Measurements from ENCODE around the gene PROX1.

PROX1 gene

GRCh38 chr1:213996320-213997037 lies 8.7 kb downstream of the PROX1 start:
- DNase-seq (ENCODE audit: low read depth, low spot score), result no peak
- H3K4me3 ChIP-seq (ENCODE audit: low read length), result no peak overlapping the region

- no peak for DNase-seq (ENCODE audit: low read depth, low spot score)
- H3K4me3 ChIP-seq (ENCODE audit: low read length), result no peak overlapping the region
These were observed 9.4 kb downstream of the PROX1 start for GRCh38 chr1:213997038-213997771.

GRCh38 chr1:213997772-213998107 lies 10.0 kb downstream of the PROX1 start:
- DNase-seq (ENCODE audit: low read depth, low spot score), result no peak
- no peak overlapping the region for H3K4me3 ChIP-seq (ENCODE audit: low read length)

- DNase-seq (ENCODE audit: low read depth, low spot score), result no peak
- H3K4me3 ChIP-seq (ENCODE audit: low read length), result no peak overlapping the region
These were observed 11.0 kb downstream of the PROX1 start for GRCh38 chr1:213998785-213999184.

GRCh38 chr1:213999732-214000131 lies 12.0 kb downstream of the PROX1 start:
- no peak overlapping the region for H3K4me3 ChIP-seq (ENCODE audit: low read length)
- DNase-seq (ENCODE audit: low read depth, low spot score), result no peak

- H3K4me3 ChIP-seq (ENCODE audit: low read length), result no peak overlapping the region
- DNase-seq (ENCODE audit: low read depth, low spot score), result no peak
These were observed 14.3 kb downstream of the PROX1 start for GRCh38 chr1:214002060-214002459.

- H3K4me3 ChIP-seq (ENCODE audit: low read length), result no peak overlapping the region
These were observed 14.7 kb downstream of the PROX1 start for GRCh38 chr1:214002472-214002871.

GRCh38 chr1:214003233-214003632 lies 15.5 kb downstream of the PROX1 start:
- H3K4me3 ChIP-seq (ENCODE audit: low read length), result no peak overlapping the region
- no peak for DNase-seq (ENCODE audit: low read depth, low spot score)

More at GRCh38 chr1:214002472-214002871, 14.7 kb downstream of the PROX1 start:
- no peak for DNase-seq (ENCODE audit: low read depth, low spot score)

- H3K4me3 ChIP-seq (ENCODE audit: low read length), result no peak overlapping the region
- no peak for DNase-seq (ENCODE audit: low read depth, low spot score)
These were observed 16.2 kb downstream of the PROX1 start for GRCh38 chr1:214004014-214004413.

GRCh38 chr1:214004795-214005194 lies 17.0 kb downstream of the PROX1 start:
- H3K4me3 ChIP-seq (ENCODE audit: low read length), result no peak overlapping the region
- DNase-seq (ENCODE audit: low read depth, low spot score), result no peak

GRCh38 chr1:214005708-214006107 lies 17.9 kb downstream of the PROX1 start:
- no peak for DNase-seq (ENCODE audit: low read depth, low spot score)
- no peak overlapping the region for H3K4me3 ChIP-seq (ENCODE audit: low read length)

- H3K4me3 ChIP-seq (ENCODE audit: low read length), result no peak overlapping the region
- DNase-seq (ENCODE audit: low read depth, low spot score), result no peak
These were observed 19.1 kb downstream of the PROX1 start for GRCh38 chr1:214006845-214007244.

GRCh38 chr1:214008347-214008746 lies 20.6 kb downstream of the PROX1 start:
- DNase-seq (ENCODE audit: low read depth, low spot score), result no peak
- H3K4me3 ChIP-seq (ENCODE audit: low read length), result no peak overlapping the region

- DNase-seq (ENCODE audit: low read depth, low spot score), result no peak
- no peak overlapping the region for H3K4me3 ChIP-seq (ENCODE audit: low read length)
These were observed 21.1 kb downstream of the PROX1 start for GRCh38 chr1:214008791-214009422.

GRCh38 chr1:214009423-214010196 lies 21.8 kb downstream of the PROX1 start:
- no peak overlapping the region for H3K4me3 ChIP-seq (ENCODE audit: low read length)
- no peak for DNase-seq (ENCODE audit: low read depth, low spot score)

GRCh38 chr1:214010197-214010573 lies 22.4 kb downstream of the PROX1 start:
- DNase-seq (ENCODE audit: low read depth, low spot score), result no peak

GRCh38 chr1:214010717-214011116 lies 22.9 kb downstream of the PROX1 start:
- no peak overlapping the region for H3K4me3 ChIP-seq (ENCODE audit: low read length)
- DNase-seq (ENCODE audit: low read depth, low spot score), result no peak

More at GRCh38 chr1:214010197-214010573, 22.4 kb downstream of the PROX1 start:
- H3K4me3 ChIP-seq (ENCODE audit: low read length), result no peak overlapping the region

- DNase-seq (ENCODE audit: low read depth, low spot score), result no peak
- H3K4me3 ChIP-seq (ENCODE audit: low read length), result no peak overlapping the region
These were observed 24.6 kb downstream of the PROX1 start for GRCh38 chr1:214012418-214012817.

GRCh38 chr1:214013614-214014377 lies 26.0 kb downstream of the PROX1 start:
- no peak overlapping the region for H3K4me3 ChIP-seq (ENCODE audit: low read length)
- DNase-seq (ENCODE audit: low read depth, low spot score), result no peak

Measured in Jurkat, Clone E6-1 (cell line).